Posterior cingulate gyrus (tissue), 11 donors: Measurements from ENCODE around the gene GFI1.

Experiments
- DNase-seq, 10 donors: peaks; one replicate each; pipeline versions ENCODE4 v3.0.0 to v3.0.0-alpha.2; 2020 to 2021; ENCODE audit warnings: mixed read lengths in 3 of 10
- intact Hi-C: fragments of 100-400 bp; cut with DNase I; formaldehyde crosslinking; loops from one replicate; pipeline ENCODE4 v1.15.1; 2023

GFI1 gene

DNA sequence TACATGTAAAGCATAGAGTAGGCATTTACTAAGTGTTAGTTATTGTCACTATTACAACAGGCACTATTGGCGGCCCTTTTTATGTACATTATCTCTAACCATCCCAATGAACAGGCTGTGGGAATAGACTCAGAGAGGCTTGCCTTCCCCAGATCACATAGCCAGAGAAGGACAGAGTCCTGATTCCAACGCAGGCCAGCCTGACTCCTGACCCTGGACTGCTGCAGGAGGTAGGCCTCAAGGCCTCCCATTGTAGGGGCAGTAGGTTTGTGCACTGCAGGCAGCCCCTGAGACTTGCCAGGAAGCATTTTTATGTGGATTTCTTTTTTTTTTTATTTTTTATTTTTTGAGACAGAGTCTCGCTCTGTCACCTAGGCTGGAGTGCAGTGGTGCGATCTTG is 6.4 kb upstream of the GFI1 start:
- intact Hi-C loops, result no loop called here
- DNase-seq, result no peak

DNA sequence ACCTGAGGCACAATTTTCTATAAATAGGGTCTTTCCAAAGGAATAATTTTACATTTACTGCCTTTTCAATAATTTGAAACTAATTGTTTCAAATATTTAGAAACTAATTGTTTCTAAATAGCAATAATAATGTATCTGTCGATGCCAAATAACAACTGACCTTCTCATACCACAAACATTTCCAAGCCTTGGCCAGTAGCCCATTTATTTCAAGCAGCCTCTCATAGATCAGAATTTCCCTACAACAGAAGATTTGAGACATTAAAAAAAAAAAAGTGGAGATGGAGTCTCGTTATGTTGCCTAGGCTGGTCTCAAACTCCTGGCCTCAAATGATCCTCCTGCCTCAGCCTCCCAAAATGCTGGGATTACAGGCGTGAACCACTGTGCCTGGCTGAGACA is 2.1 kb upstream of the GFI1 start:
- intact Hi-C loops, result no loop called here
- no peak for DNase-seq

GRCh38 chr1:92488416-92488815 is 1.7 kb upstream of the GFI1 start:
- no peak for DNase-seq
- intact Hi-C loops, result no loop called here

GRCh38 chr1:92487078-92487605 is 417 bp upstream of the GFI1 start:
- no peak for DNase-seq
- intact Hi-C loops, result no loop called here

DNA sequence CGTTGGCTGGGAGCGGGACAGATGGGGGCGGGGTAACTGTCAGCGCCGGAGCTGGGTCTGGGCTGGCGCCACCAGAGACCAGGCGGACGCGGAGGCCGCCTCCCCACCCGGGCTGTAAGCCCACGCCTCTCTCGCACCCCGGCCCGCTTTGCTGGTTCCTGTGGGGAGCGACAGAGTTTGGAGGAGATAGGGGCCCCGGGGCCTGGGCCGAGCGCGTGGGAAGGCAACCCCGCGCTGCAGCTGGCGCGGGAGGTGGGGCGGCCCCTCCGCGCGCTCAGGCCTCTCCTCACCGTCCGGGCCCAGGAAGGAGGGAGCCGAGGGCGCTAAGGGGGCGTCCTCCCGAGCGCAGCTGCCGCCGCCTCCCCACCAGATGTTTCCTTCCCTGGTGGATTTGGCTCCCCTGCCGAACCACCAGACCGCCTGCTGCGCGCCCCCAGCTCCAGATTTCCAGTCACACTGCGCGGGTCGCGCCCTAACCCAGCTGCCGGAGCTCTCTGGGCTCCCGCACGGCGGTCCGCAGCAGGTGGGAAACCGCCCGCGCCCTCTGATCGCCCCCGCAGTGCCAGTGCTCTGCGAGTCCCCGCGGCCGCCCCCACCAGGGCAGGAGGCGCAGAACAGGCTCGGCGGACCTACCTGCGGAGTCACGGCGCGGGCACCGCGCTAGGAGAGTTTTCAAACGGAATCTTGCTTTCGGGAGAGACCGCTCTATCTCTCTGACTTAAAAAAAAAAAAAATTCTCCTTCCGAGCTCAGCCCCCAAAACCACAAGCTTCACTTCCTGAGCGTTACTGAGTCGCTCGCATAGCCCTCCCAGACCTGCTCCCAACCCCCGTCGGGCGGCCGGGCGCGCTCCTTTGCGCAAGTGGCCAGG is 1.1 kb downstream of the GFI1 start:
- peak in 1 of 10 donors; percentile 77 for DNase-seq
- intact Hi-C loops, result no loop called here

DNA sequence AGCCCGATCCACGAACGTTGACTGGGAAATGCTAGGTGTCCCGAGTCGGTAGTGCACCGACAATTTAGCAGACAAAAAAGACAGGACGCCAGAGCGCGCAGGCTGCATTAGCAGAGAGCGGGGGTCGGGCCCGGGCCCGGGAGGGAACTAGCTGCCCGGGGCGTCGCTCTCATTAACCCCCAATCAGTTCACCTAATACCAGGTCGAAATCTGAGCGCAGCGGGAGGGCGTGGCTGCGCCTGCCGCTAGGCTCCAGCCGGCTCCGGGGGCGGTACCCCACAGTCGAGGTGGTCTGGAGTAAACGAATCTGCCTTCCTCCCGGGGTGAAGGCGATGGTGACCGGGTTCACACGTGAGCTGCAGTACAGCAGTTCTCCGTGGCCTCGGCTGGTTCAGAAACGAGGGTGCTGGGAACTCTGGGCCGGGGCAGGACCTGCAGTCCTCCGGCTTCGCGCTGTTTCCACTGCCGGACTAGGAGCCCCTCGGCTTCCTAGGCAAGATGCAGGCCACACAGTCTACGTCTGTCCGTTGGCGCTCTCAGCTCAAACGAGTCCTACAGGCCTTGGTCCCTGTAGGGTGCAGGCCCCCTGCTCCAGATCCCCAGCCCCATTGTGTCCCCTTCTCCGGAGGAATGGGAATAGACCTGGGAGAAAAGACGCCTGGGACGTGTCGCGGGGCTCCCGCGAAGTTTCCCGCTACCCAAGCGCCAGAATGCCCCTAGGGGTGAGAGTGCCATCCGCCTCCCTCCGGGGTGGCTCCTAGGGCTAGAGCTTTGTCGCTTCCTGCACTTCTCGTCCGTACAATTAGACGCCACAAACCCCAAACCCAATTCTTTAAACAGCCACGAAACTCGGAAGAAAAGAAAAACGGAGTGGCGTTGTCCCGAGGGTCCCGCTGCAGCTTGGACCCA is 2.0 kb downstream of the GFI1 start:
- intact Hi-C loops, result no loop called here
- DNase-seq, result peak in 1 of 10 donors; percentile 73

DNA sequence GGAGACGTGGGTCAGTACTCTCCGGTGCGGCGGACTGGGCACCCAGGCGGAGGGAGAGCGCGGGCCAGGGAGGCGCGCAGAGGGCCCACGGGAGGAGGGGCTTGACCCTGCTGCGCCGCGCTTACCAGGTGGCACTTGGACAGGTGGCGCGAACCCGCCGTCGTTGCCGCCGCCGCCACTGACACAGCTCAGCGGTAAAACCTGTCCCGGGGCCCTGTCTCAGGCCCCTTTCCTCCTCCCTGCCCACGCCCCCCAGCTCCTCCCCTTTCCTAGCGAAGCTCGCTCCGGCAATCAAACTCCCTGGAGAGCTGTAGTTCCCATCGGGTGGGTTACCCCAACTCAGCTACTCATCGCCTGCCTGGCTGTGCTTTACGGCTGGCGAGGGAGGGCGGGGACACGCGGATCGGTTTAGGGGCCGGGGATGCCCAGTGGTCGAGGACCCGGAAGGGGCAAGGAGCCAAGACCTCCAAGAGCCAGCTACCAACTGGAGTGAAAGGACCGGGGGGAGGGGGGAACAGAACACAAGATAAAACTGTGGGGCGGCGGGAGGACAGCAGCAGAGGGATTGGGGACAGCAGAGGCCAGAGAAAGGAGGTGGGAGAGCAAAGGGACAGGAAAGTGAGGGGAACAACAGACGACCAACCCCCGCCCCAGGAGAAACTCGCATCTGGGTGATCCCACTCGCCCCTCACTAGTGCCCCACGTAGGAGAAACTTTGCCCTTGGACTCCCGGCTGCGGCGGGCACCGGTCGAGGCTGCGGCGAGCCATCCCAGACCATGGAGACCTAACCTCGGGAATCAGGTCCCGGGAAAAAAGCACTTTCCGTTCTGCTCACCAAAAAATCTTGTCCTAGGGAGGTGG is 2.9 kb downstream of the GFI1 start:
- intact Hi-C loops, result no loop called here

GRCh38 chr1:92482665-92483609 is 3.8 kb downstream of the GFI1 start:
- DNase-seq, result peak in 1 of 10 donors; percentile 65
- intact Hi-C loops, result no loop called here

More for the DNA sequence above, 2.9 kb downstream of the GFI1 start:
- peak in 1 of 10 donors; percentile 80 for DNase-seq

- intact Hi-C loops, result no loop called here
- DNase-seq, result no peak
Measured at GRCh38 chr1:92481971-92482664, 4.6 kb downstream of the GFI1 start.

- intact Hi-C loops, result no loop called here
- DNase-seq, result no peak
Measured at GRCh38 chr1:92481599-92481925, 5.2 kb downstream of the GFI1 start.

GRCh38 chr1:92480813-92481598 is 5.7 kb downstream of the GFI1 start:
- intact Hi-C loops, result no loop called here
- no peak for DNase-seq

- peak in 1 of 10 donors; percentile 85 for DNase-seq
- intact Hi-C loops, result no loop called here
Measured at GRCh38 chr1:92480200-92480812, 6.4 kb downstream of the GFI1 start.

DNA sequence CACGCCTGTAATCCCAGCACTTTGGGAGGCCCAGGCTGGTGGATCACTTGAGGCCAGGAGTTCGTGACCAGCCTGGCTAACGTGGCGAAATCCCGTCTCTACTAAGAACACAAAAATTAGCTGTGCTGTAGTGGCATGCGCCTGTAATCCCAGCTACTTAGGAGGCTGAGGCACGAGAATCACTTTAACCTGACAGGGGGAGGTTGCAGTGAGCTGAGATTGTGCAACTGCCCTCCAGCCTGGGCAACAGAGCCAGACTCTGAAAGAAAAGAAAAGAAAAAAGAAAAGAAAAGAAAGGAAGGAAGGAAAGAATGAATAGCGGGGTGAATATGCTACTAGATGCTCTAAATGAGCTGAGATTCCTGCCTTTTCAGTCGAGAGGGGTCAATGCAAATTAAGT is 7.1 kb downstream of the GFI1 start:
- intact Hi-C loops, result no loop called here
- no peak for DNase-seq

DNA sequence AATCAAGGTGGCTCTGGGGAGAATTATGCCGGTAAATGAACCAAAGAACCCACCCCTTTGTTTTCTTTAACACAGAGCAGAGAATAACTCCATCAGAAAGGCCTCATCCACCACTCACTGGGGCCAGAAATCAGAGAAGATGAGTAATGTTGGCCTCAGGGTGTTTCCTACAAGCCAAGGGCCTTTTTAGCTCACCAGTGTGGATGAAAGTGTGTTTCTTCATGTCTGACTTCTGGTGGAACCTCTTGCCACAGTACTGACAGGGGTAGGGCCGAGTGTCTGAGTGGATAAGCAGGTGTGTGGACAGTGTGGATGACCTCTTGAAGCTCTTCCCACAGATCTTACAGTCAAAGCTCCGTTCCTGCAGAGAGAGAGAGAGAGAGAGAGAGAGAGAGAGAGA is 8.3 kb downstream of the GFI1 start:
- no peak for DNase-seq
- intact Hi-C loops, result no loop called here

- intact Hi-C loops, result no loop called here
Measured at GRCh38 chr1:92476071-92476631, 10.6 kb downstream of the GFI1 start.

GRCh38 chr1:92475029-92475428 is 11.7 kb downstream of the GFI1 start:
- DNase-seq, result no peak
- intact Hi-C loops, result no loop called here

More at GRCh38 chr1:92476071-92476631, 10.6 kb downstream of the GFI1 start:
- no peak for DNase-seq
